Measurements from ENCODE around the gene KLHL30. TPM values are rescaled to one million over a fixed set of nuclear protein-coding genes. Genes with fewer than 3 reads are reported as not detected.
A peak's percentile ranks its signal among the peaks of the same experiment; 100 is the strongest.

The KLHL30 gene
- total RNA-seq, 1 donor: under 0.01 TPM

DNA sequence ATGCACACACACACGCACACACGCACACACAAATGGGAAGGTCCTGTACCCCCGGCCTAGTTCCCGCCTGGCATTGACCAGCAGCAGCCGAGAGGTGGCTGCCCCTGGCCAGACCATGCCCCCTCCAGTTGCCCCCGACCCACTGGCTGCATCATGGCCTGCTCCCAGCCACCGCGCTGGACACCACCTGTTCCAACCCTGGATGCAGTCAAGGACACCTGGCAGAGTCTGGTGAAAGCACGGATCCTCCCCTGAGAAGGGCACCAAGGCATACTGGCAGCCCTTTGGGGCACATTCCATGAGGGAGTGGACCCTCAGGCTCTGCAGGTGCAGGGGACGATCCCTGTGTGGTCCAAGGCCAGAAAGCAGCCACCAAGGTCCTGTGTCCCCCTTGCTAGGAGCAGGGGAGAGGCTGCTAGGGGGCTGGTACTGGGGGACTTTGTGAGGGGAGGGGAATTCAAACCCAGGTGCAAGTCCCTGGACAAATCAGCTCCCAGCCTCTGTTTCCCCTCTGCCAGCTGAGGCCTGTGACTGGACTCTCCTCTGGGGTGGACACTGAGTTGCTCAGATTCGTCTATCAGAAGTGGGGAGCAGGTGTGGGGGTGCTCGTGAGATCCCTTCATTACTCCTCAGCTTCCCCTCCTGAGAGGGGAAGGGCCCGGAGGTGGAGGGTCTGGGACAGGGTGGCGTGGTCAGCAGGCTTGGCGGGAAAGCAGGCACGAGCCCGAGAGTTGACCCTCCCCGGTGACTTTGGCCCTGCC is 34.8 kb upstream of the KLHL30 start:
- no peaks in the 10 kb centered on the region for H3K36me3 ChIP-seq (ENCODE audit: insufficient read depth, low read length)
- no peak overlapping the region for H2AFZ ChIP-seq (ENCODE audit: low read length)
- no peak overlapping the region for H3K4me2 ChIP-seq (ENCODE audit: insufficient read depth, low read length)
- H3K4me1 ChIP-seq (ENCODE audit: insufficient read depth, low read length): no peaks in the 10 kb centered on the region
- H3K79me2 ChIP-seq (ENCODE audit: insufficient read depth, low read length): no peaks in the 10 kb centered on the region
- H3K4me3 ChIP-seq (ENCODE audit: insufficient read depth, low read length): no peak overlapping the region
- TF ChIP-seq, protein P1, sequence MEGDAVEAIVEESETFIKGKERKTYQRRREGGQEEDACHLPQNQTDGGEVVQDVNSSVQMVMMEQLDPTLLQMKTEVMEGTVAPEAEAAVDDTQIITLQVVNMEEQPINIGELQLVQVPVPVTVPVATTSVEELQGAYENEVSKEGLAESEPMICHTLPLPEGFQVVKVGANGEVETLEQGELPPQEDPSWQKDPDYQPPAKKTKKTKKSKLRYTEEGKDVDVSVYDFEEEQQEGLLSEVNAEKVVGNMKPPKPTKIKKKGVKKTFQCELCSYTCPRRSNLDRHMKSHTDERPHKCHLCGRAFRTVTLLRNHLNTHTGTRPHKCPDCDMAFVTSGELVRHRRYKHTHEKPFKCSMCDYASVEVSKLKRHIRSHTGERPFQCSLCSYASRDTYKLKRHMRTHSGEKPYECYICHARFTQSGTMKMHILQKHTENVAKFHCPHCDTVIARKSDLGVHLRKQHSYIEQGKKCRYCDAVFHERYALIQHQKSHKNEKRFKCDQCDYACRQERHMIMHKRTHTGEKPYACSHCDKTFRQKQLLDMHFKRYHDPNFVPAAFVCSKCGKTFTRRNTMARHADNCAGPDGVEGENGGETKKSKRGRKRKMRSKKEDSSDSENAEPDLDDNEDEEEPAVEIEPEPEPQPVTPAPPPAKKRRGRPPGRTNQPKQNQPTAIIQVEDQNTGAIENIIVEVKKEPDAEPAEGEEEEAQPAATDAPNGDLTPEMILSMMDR (IDR thresholded peaks at IDR 0.05; ENCODE audit: extremely low read depth, low read depth, low read length): no peak
- peak; percentile 77 for DNase-seq (ENCODE audit: insufficient read length, low spot score, missing footprints)
- no peaks in the 10 kb centered on the region for H3K9me3 ChIP-seq (ENCODE audit: low read depth, low read length)
- no peaks in the 10 kb centered on the region for H4K20me1 ChIP-seq (ENCODE audit: insufficient read depth, low read length)
- H3K27me3 ChIP-seq (ENCODE audit: insufficient read depth, low read length): no peaks in the 10 kb centered on the region
- H3K27ac ChIP-seq (ENCODE audit: low read depth, low read length): no peak overlapping the region

DNA sequence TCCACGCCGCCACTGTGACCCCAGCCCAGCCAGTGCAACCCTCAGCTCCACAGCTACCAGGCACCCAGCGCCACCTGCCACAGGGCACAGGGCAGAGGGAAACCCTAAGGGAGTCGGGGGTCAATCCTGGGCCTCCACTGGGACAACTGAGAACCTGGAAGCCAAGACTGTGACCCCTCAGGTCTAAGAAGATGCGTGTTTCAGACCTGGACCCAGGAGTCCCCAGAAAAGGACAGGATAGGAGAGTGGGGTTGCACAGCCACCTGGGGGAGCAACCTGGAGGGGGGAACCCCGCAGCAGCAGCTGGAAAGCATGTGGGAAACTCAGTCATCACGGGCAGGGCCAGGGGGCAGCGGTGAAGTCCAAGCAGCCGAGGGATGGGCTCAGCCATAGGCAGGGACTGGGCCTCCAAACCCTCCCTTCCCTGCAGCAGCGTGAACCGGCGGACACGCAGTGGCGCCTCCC is 34.2 kb upstream of the KLHL30 start:
- no peak overlapping the region for H3K27ac ChIP-seq (ENCODE audit: low read depth, low read length)
- no peak overlapping the region for H3K4me3 ChIP-seq (ENCODE audit: insufficient read depth, low read length)
- H3K4me2 ChIP-seq (ENCODE audit: insufficient read depth, low read length): no peak overlapping the region
- no peaks in the 10 kb centered on the region for H3K79me2 ChIP-seq (ENCODE audit: insufficient read depth, low read length)
- no peaks in the 10 kb centered on the region for H3K4me1 ChIP-seq (ENCODE audit: insufficient read depth, low read length)
- H3K27me3 ChIP-seq (ENCODE audit: insufficient read depth, low read length): no peaks in the 10 kb centered on the region
- TF ChIP-seq, protein P1 (IDR thresholded peaks at IDR 0.05; ENCODE audit: extremely low read depth, low read depth, low read length): no peak
- H3K36me3 ChIP-seq (ENCODE audit: insufficient read depth, low read length): no peaks in the 10 kb centered on the region
- H4K20me1 ChIP-seq (ENCODE audit: insufficient read depth, low read length): no peaks in the 10 kb centered on the region
- no peaks in the 10 kb centered on the region for H3K9me3 ChIP-seq (ENCODE audit: low read depth, low read length)
- H2AFZ ChIP-seq (ENCODE audit: low read length): no peak overlapping the region
- peak; percentile 73 for DNase-seq (ENCODE audit: insufficient read length, low spot score, missing footprints)

DNA sequence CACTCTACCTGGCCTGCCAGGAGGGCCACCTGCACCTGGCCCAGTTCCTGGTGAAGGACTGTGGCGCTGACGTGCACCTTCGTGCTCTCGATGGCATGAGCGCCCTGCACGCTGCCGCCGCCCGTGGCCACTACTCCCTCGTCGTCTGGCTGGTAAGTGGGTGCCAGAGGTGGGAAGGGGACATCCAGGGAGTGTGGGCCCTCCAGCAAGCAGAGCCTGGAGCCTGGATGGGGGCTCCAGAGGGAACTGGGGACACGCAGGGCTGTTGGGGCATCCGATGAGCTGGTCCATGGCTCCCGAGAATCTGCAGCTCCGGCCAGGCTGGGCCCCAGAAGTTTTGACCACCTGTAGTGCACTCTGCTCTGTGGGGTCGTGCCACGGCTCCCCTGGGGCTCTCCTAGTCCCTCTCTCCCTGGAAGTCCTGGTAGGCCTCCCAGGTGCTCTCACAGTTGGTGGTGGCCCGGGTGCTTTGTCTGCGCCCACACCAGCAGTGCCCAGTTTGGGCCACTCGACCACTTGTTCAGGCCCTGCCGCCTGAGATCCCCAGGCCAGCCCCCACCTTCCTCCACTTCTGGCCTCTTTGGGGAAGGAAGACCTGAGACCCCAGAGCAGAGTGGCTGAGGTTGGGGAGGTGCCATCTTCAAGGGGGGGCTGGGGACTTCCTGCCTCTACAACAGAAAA is 33.6 kb upstream of the KLHL30 start:
- Histone ChIP-seq H3K4me2 (ENCODE audit: insufficient read depth, low read length) (no peak overlapping the region), H2AFZ (ENCODE audit: low read length) (no peak overlapping the region), H3K36me3 (ENCODE audit: insufficient read depth, low read length) (no peaks in the 10 kb centered on the region), H3K9me3 (ENCODE audit: low read depth, low read length) (no peaks in the 10 kb centered on the region), H3K27ac (ENCODE audit: low read depth, low read length) (no peak overlapping the region), H3K27me3 (ENCODE audit: insufficient read depth, low read length) (no peaks in the 10 kb centered on the region), H3K4me3 (ENCODE audit: insufficient read depth, low read length) (no peak overlapping the region), H3K4me1 (ENCODE audit: insufficient read depth, low read length) (no peaks in the 10 kb centered on the region), H4K20me1 (ENCODE audit: insufficient read depth, low read length) (no peaks in the 10 kb centered on the region), H3K79me2 (ENCODE audit: insufficient read depth, low read length) (no peaks in the 10 kb centered on the region)
- peak; percentile 76 for DNase-seq (ENCODE audit: insufficient read length, low spot score, missing footprints)
- TF ChIP-seq, protein P1 (IDR thresholded peaks at IDR 0.05; ENCODE audit: extremely low read depth, low read depth, low read length): no peak
